NT2/D1 (cell line): Measurements from ENCODE around the gene ARSG.

Source experiments
- SUZ12 ChIP-seq: IDR thresholded peaks from 2 replicates; pipeline ENCODE4 v1.6.1; 2011; ENCODE audit not compliant: insufficient read length, insufficient read depth; ENCODE audit errors: extremely low read depth
- YY1 ChIP-seq: IDR thresholded peaks from 2 replicates; pipeline ENCODE4 v1.6.1; 2011; ENCODE audit not compliant: insufficient read length, insufficient read depth

DNA sequence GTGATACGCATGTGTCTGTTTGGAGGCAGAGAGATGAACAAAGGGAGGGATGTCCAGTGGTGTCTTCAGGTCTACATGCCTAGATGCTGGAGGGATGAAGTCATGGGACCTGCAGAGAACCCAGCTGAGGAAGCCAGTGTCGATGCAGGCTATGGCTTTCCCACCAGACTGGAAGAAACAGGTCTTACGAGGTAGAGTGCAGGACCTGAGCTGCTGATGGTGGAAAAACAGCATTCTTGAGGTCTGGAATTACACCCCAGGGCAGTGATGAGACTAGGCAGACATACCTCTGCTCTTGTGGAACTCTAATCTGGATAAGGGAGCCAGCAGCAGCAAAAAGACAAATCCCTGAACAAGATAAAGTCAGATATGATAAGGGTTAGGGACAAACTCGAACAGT, 37.4 kb downstream of the ARSG start:
- no peak for TF ChIP-seq YY1
- TF ChIP-seq SUZ12 = no peak
